ENCODE results near the gene TMEM108.

- no peak for TF ChIP-seq CTCF (conservative IDR thresholded peaks at IDR 0.05; ENCODE audit: low read depth in 2 of 2)
- no peak for TF ChIP-seq ZNF331 (CRISPR knock-in tag; IDR thresholded peaks at IDR 0.05; ENCODE audit: low read depth)
- TF ChIP-seq CREB1 (CRISPR knock-in tag; IDR thresholded peaks at IDR 0.05; ENCODE audit: low read depth): no peak
- TF ChIP-seq POLR2AphosphoS5 (IDR thresholded peaks at IDR 0.05; ENCODE audit: low read depth): no peak
- TF ChIP-seq EZH2phosphoT487 (IDR thresholded peaks at IDR 0.05; ENCODE audit: unreplicated experiment): no peak
Observed at GRCh38 chr3:133441867-133442270, 403.7 kb downstream of the TMEM108 start.
